ENCODE measurements around the gene AGRN.

DNA sequence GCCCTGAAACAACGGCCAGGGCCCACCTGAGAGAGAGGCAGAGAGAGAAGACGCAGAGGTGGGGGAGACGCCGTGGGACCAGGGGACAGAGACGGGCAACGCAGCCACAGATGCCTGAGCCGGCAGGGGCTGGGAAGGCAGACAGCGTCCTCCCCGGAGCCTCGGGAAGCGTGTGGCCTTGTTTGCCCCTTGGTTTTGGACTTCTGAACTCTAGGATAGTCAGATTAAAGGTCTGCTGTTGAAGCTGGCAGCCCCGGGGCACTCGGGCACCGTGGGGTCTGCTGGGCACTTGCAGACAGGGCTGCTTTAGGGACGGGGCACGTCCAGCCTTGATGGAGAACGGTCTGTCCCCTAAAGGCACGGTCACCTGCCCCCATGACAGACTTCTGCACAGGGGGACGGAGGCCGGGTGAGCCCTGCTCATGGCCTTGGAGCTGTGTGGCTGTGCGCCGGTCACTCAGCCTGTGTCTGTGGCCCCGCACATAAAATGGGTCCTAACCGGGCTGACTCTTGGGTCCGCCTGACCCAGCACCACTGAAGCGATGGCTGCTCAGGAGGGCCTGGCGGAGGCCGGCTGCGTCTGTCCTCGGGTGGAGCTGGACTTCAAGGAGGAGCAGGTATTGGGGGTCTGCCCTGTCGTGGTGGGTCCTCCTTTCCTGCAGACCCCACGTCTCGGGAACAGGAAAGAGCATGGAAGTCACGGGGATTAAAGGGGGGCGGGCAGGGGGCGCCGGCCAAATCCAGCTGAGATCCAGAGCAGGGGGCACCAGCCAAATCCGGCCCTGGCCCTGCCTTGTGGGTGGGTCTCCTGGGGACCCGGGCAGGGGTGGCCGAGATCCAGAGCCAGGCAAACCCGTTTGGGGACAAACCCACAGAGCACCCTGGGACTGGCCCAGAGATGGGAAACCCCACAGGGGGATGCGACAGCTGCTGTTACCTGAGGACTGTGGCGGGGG is 63.8 kb downstream of the AGRN start:
- TF ChIP-seq, protein P1, sequence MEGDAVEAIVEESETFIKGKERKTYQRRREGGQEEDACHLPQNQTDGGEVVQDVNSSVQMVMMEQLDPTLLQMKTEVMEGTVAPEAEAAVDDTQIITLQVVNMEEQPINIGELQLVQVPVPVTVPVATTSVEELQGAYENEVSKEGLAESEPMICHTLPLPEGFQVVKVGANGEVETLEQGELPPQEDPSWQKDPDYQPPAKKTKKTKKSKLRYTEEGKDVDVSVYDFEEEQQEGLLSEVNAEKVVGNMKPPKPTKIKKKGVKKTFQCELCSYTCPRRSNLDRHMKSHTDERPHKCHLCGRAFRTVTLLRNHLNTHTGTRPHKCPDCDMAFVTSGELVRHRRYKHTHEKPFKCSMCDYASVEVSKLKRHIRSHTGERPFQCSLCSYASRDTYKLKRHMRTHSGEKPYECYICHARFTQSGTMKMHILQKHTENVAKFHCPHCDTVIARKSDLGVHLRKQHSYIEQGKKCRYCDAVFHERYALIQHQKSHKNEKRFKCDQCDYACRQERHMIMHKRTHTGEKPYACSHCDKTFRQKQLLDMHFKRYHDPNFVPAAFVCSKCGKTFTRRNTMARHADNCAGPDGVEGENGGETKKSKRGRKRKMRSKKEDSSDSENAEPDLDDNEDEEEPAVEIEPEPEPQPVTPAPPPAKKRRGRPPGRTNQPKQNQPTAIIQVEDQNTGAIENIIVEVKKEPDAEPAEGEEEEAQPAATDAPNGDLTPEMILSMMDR (conservative IDR thresholded peaks at IDR 0.05; ENCODE audit: low read depth, low read length): no peak
- TF ChIP-seq, protein P2, sequence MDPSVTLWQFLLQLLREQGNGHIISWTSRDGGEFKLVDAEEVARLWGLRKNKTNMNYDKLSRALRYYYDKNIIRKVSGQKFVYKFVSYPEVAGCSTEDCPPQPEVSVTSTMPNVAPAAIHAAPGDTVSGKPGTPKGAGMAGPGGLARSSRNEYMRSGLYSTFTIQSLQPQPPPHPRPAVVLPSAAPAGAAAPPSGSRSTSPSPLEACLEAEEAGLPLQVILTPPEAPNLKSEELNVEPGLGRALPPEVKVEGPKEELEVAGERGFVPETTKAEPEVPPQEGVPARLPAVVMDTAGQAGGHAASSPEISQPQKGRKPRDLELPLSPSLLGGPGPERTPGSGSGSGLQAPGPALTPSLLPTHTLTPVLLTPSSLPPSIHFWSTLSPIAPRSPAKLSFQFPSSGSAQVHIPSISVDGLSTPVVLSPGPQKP (IDR thresholded peaks at IDR 0.05; ENCODE audit: borderline replicate concordance, low read depth, low read length): no peak
- no peak for TF ChIP-seq POLR2A (IDR thresholded peaks at IDR 0.05; ENCODE audit: low read depth, low read length)
- TF ChIP-seq MAZ (IDR thresholded peaks at IDR 0.05; ENCODE audit: borderline replicate concordance, low read depth, low read length): no peak
- no peak for TF ChIP-seq NFE2L2 (IDR thresholded peaks at IDR 0.05; ENCODE audit: low read depth, low read length)
- TF ChIP-seq RAD21 (IDR thresholded peaks at IDR 0.05; ENCODE audit: low read length): no peak
- no peak for TF ChIP-seq CEBPB (IDR thresholded peaks at IDR 0.05; ENCODE audit: low read depth, low read length)
- no peak for TF ChIP-seq MXI1 (IDR thresholded peaks at IDR 0.05; ENCODE audit: borderline replicate concordance, low read depth, low read length)
- TF ChIP-seq RFX5 (IDR thresholded peaks at IDR 0.05; ENCODE audit: low read depth, low read length): no peak
- no peak for TF ChIP-seq CHD1 (IDR thresholded peaks at IDR 0.05; ENCODE audit: low read depth, low read length)
- TF ChIP-seq, protein P3, sequence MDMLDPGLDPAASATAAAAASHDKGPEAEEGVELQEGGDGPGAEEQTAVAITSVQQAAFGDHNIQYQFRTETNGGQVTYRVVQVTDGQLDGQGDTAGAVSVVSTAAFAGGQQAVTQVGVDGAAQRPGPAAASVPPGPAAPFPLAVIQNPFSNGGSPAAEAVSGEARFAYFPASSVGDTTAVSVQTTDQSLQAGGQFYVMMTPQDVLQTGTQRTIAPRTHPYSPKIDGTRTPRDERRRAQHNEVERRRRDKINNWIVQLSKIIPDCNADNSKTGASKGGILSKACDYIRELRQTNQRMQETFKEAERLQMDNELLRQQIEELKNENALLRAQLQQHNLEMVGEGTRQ (IDR thresholded peaks at IDR 0.05; ENCODE audit: low read depth, low read length): no peak
- no peak for TF ChIP-seq BHLHE40 (IDR thresholded peaks at IDR 0.05; ENCODE audit: low read depth, low read length)
- no peak for TF ChIP-seq MAFK (IDR thresholded peaks at IDR 0.05; ENCODE audit: low read depth, low read length)
- TF ChIP-seq SMC3 (IDR thresholded peaks at IDR 0.05; ENCODE audit: low read depth, low read length): no peak

All from IMR-90 (cell line).